NB4 (cell line): ENCODE measurements around the gene EIF5A.

Experiments
- POLR2A ChIP-seq: IDR thresholded peaks from 2 replicates; pipeline ENCODE4 v1.6.1; 2011; ENCODE audit warnings: mild to moderate bottlenecking; ENCODE audit not compliant: insufficient read length; ENCODE audit errors: extremely low read depth
- TF ChIP-seq, protein P1 (sequence below): IDR thresholded peaks from one replicate; pipeline ENCODE4 v1.5.1; 2012; ENCODE audit warnings: low read depth, low read length

DNA sequence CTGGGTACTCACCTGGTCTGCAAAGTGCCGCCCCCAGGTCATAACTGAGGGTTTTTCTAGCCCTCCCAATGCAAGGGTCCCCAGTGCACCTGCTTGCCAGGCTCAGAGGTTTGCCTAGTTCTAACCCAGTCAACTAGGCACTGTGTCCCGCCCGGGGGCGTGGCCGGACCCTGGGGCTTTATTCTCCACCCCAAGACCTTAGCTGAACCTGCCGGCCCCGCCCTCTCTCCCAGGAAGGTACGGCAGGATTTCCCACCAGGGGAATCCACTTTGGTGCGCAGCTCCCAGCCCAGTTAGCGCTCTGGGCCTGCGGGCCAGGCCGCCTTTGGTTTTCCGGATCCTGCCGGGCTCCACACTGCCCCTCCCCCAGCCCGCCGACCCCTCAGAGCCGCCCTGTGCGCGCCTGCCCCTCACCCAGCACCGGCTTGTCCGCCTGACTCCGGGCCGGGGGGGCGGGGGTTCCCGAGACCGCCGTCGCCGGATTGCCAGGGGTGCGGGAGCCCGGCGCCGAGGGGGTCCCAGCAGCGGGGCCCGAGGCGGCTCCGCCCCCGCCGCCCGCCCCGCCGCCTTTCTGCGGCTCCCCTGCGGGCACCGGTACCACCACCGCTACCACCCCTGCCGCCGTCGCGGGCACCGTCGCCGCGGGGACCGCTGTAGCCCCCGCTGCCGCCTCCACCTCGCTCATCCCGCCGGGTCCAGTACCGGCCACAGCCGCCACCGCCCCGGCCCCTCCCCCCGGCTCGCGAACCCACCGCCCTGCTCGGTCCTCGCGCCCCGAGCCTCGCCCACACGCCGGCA lies 13.4 kb upstream of the EIF5A start:
- TF ChIP-seq, protein P1, sequence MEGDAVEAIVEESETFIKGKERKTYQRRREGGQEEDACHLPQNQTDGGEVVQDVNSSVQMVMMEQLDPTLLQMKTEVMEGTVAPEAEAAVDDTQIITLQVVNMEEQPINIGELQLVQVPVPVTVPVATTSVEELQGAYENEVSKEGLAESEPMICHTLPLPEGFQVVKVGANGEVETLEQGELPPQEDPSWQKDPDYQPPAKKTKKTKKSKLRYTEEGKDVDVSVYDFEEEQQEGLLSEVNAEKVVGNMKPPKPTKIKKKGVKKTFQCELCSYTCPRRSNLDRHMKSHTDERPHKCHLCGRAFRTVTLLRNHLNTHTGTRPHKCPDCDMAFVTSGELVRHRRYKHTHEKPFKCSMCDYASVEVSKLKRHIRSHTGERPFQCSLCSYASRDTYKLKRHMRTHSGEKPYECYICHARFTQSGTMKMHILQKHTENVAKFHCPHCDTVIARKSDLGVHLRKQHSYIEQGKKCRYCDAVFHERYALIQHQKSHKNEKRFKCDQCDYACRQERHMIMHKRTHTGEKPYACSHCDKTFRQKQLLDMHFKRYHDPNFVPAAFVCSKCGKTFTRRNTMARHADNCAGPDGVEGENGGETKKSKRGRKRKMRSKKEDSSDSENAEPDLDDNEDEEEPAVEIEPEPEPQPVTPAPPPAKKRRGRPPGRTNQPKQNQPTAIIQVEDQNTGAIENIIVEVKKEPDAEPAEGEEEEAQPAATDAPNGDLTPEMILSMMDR, result no peak
- no peak for TF ChIP-seq POLR2A
